ENCODE data around the gene TENM3.
"Not testable (repeated sequence)": the region's sequence is repeated elsewhere in the genome, so short reads cannot be mapped to it uniquely, and the experiment has no call there.

TENM3 gene

GRCh38 chr4:182228991-182229577, 14.1 kb upstream of the TENM3 start:
- DNase-seq, result no peak

GRCh38 chr4:182230256-182230655, 12.9 kb upstream of the TENM3 start:
- DNase-seq, result no peak

- DNase-seq, result no peak
These were observed 12.1 kb upstream of the TENM3 start for GRCh38 chr4:182231080-182231479.

GRCh38 chr4:182231496-182231895, 11.7 kb upstream of the TENM3 start:
- DNase-seq, result no peak

- DNase-seq, result no peak
These were observed 9.7 kb upstream of the TENM3 start for GRCh38 chr4:182233310-182234090.

- no peak for DNase-seq
These were observed 8.0 kb upstream of the TENM3 start for GRCh38 chr4:182235021-182235795.

GRCh38 chr4:182236186-182236585, 7.0 kb upstream of the TENM3 start:
- DNase-seq, result no peak

- DNase-seq, result not testable (repeated sequence)
These were observed 6.2 kb upstream of the TENM3 start for GRCh38 chr4:182237010-182237409.

- no peak for DNase-seq
These were observed 4.8 kb upstream of the TENM3 start for GRCh38 chr4:182238355-182238931.

GRCh38 chr4:182240161-182241130, 2.8 kb upstream of the TENM3 start:
- no peak for DNase-seq

GRCh38 chr4:182242260-182242659, 942 bp upstream of the TENM3 start:
- DNase-seq, result not testable (repeated sequence)

- no peak for DNase-seq
These were observed 415 bp upstream of the TENM3 start for GRCh38 chr4:182242787-182243186.

- DNase-seq, result no peak
These were observed 1.8 kb downstream of the TENM3 start for GRCh38 chr4:182245041-182245440.

- DNase-seq, result no peak
These were observed 2.5 kb downstream of the TENM3 start for GRCh38 chr4:182245541-182246215.

GRCh38 chr4:182246401-182247205, 3.4 kb downstream of the TENM3 start:
- DNase-seq, result no peak

GRCh38 chr4:182248295-182248694, 5.1 kb downstream of the TENM3 start:
- DNase-seq, result no peak

- no peak for DNase-seq
These were observed 7.2 kb downstream of the TENM3 start for GRCh38 chr4:182250446-182250845.

GRCh38 chr4:182251116-182251515, 7.9 kb downstream of the TENM3 start:
- no peak for DNase-seq

GRCh38 chr4:182252220-182252619, 9.0 kb downstream of the TENM3 start:
- DNase-seq, result no peak

- DNase-seq, result no peak
These were observed 11.0 kb downstream of the TENM3 start for GRCh38 chr4:182254026-182254780.

All from stimulated activated CD4-positive, alpha-beta T cell treated with anti-CD3 and anti-CD28 coated beads, Interleukin-15, amount 100 ng/mL, for 24 hours (primary cell).